ENCODE measurements around the gene COPA.

Gene COPA

GRCh38 chr1:160239582-160240299 is 103.3 kb downstream of the COPA start:
- in situ Hi-C loops (cut with MboI; ENCODE audit: low sequenced_read_pairs) = no loop called here
